Activated naive CD4-positive, alpha-beta T cell treated with anti-CD3 and anti-CD28 coated beads, Interleukin-2, amount 50 U/mL, for 72 hours (primary cell): ENCODE results near the gene GNPNAT1. TPM values are rescaled to one million over a fixed set of nuclear protein-coding genes. Genes with fewer than 3 reads are reported as not detected.
"Not testable (repeated sequence)": the region's sequence is repeated elsewhere in the genome, so short reads cannot be mapped to it uniquely, and the experiment has no call there.

Experiments used
- ATAC-seq, 2 donors: fragments of 150-1000 bp; cut with Tn5 transposase; 2 replicates each; pipeline ENCODE4 v1.10.0; 2021; ENCODE audit warnings: mild to moderate bottlenecking in 2 of 2, moderate library complexity in 2 of 2
- DNase-seq, 2 donors: peaks; one replicate each; pipeline ENCODE4 v3.0.0; 2021 to 2022; ENCODE audit warnings: low spot score in 2 of 2
- H3K27ac Mint-ChIP-seq, 2 donors: one replicate each; pipeline ENCODE4 v1.8.0; 2022; ENCODE audit warnings: mild to moderate bottlenecking in 2 of 2, mixed read lengths in 2 of 2
- H3K36me3 Mint-ChIP-seq, 2 donors: one replicate each; pipeline ENCODE4 v1.8.0; 2022; ENCODE audit warnings: mixed read lengths in 2 of 2
- H3K9me3 Mint-ChIP-seq, 2 donors: one replicate each; pipeline ENCODE4 v1.8.0; 2022; ENCODE audit warnings: mixed read lengths in 2 of 2
- total RNA-seq, 2 donors: library from RNA; stranded (reverse); gene quantifications; one replicate each; pipeline ENCODE4 v1.2.3, GENCODE V29; 2022

Gene GNPNAT1
- total RNA-seq, 2 donors from 2014 or later, result 20.9 to 26.3 TPM

DNA sequence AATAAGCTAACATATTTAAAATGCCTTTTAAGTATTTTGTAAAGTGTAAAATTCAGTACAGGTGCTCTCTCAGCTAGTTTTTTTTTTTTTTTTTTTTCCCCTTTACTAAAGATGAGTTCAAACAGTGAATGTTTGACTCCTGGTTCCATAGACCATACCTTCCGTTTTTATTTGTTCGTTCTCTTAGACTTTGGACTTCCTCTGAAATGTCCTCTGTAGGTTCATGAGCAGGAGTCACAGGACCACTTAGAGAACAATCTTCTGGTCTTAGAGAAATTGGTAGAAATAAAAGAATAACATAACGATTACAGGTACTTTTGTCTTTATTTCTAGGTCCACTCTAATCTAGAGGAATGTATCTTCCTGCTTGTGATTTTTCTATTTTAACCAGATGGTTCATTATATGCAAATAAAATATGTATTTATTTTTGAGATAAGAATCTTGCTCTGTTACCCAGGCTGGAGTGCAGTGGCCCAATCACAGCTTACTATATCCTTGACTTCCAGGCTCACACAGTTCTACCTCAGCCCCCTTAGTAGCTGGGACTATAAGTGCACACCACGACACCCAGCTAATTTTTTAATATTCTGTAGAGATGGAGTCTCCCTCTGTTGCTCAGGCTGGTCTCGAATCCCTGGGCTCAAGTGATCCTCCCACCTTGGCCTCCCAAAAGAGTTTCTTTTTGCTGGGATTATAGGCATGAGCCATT, 35.6 kb downstream of the GNPNAT1 start:
- Mint-ChIP-seq H3K9me3 (no peaks in the 10 kb centered on the region), H3K27ac (no peak overlapping the region), H3K36me3 (no peaks in the 10 kb centered on the region)
- ATAC-seq, result no peak
- no peak for DNase-seq

DNA sequence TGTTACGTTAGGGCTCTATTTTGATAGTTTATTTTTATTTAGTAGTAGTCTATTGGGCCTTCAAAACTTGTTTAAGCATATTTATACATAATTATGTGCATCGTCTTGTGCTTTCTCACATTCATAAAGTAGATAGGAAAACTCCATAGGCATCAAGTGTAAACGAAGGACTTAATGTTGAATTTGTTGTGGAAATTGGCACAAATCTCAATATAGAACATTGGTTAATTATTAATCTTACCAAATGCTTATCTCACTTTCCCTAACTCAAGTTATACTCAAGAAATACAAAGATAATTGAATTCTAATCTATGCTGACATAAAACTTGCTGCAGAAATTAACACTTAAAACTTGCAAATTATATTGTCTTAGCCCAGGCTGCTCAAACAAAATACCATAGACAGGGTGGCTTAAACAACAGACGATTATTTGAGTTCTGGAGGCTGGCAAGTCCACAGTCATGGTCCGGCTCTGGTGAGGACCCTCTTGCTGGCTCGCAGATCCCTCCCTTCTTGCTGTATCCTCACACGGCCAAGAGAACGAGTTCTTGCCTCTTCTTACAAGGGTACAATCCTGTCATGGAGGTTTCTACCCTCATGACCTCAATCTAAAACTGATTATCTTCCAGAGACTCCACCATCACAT, 42.6 kb downstream of the GNPNAT1 start:
- ATAC-seq, result no peak
- DNase-seq, result no peak
- Mint-ChIP-seq H3K9me3 (no peaks in the 10 kb centered on the region), H3K27ac (no peak overlapping the region), H3K36me3 (peaks cover 0 to 13% of the 10 kb centered on the region in 2 donors)

DNA sequence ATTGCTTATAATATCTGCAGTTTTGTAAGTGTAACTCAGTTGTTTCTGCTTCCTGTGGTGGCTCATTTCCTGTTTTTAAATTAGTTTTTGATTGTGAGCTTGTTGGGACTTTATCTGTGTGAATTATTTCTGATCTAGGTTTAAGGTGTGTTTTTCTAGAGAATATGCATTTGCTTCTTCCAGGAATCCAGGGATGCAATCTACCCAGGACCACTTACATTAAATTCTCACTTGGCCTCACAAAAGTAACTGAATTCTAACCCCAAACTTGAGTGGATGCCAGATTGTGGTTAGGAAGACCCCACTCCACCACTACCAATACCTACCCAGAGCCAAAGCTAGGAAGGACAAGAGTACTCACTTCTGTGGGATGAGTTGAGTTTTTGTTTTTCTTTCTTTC, 49.5 kb downstream of the GNPNAT1 start:
- ATAC-seq, result peak; percentile 24 to 58
- H3K36me3 Mint-ChIP-seq, result peaks cover 5 to 18% of the 10 kb centered on the region in 2 donors
- no peak for DNase-seq
- H3K9me3 Mint-ChIP-seq, result no peaks in the 10 kb centered on the region
- peak overlapping the region; percentile 82 to 95 for H3K27ac Mint-ChIP-seq

- no peak for ATAC-seq
Observed at GRCh38 chr14:52740751-52741150, 50.7 kb downstream of the GNPNAT1 start.

DNA sequence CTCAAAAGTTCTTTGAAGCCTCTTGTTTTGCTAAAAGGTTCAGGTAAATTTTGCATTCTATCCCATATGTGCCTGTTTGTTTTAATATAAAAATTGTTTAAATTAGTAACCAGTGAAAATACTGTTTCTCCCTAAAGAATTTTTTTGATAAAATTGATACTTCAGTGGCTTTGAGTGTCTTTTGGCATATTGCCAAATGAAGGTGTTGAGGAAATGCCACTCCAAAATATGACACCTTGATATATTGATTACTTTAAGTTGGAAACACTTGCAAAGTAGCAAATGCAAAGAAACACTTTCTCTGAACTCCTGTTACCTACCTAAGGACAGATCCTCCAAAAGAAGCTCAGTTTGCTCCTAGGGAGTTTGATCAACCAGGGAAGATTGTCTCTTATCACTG, 53.0 kb downstream of the GNPNAT1 start:
- ATAC-seq, result no peak
- peaks cover 16 to 24% of the 10 kb centered on the region in 2 donors for H3K36me3 Mint-ChIP-seq
- DNase-seq, result no peak
- H3K27ac Mint-ChIP-seq, result no peak overlapping the region
- H3K9me3 Mint-ChIP-seq, result no peaks in the 10 kb centered on the region

More at GRCh38 chr14:52740751-52741150, 50.7 kb downstream of the GNPNAT1 start:
- DNase-seq, result no peak
- no peaks in the 10 kb centered on the region for H3K9me3 Mint-ChIP-seq
- H3K27ac Mint-ChIP-seq, result no peak overlapping the region
- peaks cover 6 to 13% of the 10 kb centered on the region in 2 donors for H3K36me3 Mint-ChIP-seq

DNA sequence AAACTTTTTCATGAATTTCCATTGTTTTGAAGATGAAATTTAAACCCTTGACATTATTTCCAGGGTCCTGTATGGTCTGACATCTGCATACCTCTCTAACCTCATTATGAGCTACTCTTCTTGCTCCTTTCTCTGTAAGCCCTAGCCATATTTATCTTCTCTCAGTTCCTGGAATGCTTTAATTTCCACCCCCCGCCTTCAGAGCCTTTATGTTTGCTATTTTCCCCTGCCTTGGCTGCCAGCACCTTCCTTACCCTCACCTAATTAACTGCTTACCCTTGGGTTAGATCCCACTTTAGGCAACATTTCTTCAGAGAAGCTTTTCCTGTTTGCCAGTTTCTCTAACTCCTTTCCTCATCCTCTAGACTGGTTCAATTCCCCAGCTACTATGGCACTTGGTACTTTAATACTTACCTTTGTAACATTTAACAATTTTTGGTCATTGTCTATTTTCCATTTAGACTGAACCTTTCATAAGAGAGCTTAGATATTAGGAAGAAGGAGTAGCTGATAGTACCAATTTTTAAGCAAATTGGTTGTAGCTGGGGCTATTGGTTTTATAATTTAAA, 55.4 kb downstream of the GNPNAT1 start:
- H3K9me3 Mint-ChIP-seq, result no peaks in the 10 kb centered on the region
- H3K36me3 Mint-ChIP-seq, result peaks cover 23 to 34% of the 10 kb centered on the region in 2 donors
- no peak for ATAC-seq
- peak overlapping the region in 1 of 2 donors; percentile 10 for H3K27ac Mint-ChIP-seq
- DNase-seq, result no peak

DNA sequence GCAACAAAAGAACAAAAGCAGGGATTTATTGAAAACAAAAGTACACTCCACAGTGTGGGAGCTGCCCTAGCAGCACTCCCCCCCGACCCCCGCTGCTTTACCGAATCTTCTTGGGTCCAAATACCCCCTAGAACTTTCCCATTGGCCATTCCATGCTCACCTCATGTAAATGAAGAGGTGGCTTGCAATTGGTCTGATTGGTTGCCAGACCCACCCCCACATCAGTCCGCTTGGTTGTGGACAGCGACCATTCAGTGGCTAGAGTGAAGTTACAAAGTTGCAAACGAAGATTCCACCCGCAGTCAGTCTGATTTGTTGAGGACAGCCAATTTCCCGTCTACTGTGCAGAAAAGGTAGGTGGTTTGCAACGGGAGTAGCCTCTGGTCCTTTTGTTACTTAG, 57.6 kb downstream of the GNPNAT1 start:
- ATAC-seq (no peak), DNase-seq (no peak)
- H3K27ac Mint-ChIP-seq, result no peak overlapping the region
- H3K9me3 Mint-ChIP-seq, result no peaks in the 10 kb centered on the region
- H3K36me3 Mint-ChIP-seq, result peaks cover 31 to 42% of the 10 kb centered on the region in 2 donors

- Mint-ChIP-seq H3K36me3 (peaks cover 26 to 34% of the 10 kb centered on the region in 2 donors), H3K9me3 (no peaks in the 10 kb centered on the region), H3K27ac (peak overlapping the region; percentile 95 to 96)
- ATAC-seq, result no peak
- DNase-seq, result no peak
Observed at GRCh38 chr14:52730709-52731111, 60.7 kb downstream of the GNPNAT1 start.

GRCh38 chr14:52729925-52730708, 61.3 kb downstream of the GNPNAT1 start, which contains the start of gene STYX:
Gene STYX, plus strand, starts transcription at chr14:52730166. Its CDS starts 309 bp downstream, at chr14:52730475.
- peak; percentile 96 to 97 for DNase-seq
- H3K9me3 Mint-ChIP-seq, result no peaks in the 10 kb centered on the region
- ATAC-seq, result peak; percentile 95 to 96
- H3K36me3 Mint-ChIP-seq, result peaks cover 26 to 39% of the 10 kb centered on the region in 2 donors
- H3K27ac Mint-ChIP-seq, result peak within 1 kb of the TSS; percentile 95 to 96

GRCh38 chr14:52729585-52729924, 61.9 kb downstream of the GNPNAT1 start:
- peak overlapping the region; percentile 45 to 96 for H3K27ac Mint-ChIP-seq
- DNase-seq, result no peak
- H3K36me3 Mint-ChIP-seq, result peaks cover 26 to 39% of the 10 kb centered on the region in 2 donors
- no peaks in the 10 kb centered on the region for H3K9me3 Mint-ChIP-seq
- no peak for ATAC-seq

DNA sequence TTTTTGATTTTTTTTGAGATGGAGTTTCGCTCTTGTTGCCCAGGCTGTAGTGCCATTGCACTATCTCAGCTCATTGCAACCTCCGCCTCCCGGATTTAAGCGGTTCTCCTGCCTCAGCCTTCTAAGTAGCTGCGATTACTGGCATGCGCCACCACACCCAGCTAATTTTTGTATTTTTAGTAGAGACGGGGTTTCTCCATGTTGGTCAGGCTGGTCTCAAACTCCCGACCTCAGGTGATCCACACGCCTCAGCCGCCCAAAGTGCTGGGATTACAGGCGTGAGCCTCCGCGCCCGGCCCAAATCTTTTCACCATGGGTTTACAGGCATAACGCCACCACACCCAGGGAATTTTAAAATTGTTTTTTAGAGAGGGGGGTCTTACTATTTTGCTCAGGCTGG, 62.4 kb downstream of the GNPNAT1 start:
- peaks cover 23 to 36% of the 10 kb centered on the region in 2 donors for H3K36me3 Mint-ChIP-seq
- H3K27ac Mint-ChIP-seq, result peak overlapping the region in 1 of 2 donors; percentile 72
- not testable (repeated sequence) for DNase-seq, ATAC-seq, H3K9me3 Mint-ChIP-seq

DNA sequence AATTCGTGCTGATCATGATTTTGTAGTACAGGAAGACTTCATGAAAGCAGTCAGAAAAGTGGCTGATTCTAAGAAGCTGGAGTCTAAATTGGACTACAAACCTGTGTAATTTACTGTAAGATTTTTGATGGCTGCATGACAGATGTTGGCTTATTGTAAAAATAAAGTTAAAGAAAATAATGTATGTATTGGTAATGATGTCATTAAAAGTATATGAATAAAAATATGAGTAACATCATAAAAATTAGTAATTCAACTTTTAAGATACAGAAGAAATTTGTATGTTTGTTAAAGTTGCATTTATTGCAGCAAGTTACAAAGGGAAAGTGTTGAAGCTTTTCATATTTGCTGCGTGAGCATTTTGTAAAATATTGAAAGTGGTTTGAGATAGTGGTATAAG, 63.9 kb downstream of the GNPNAT1 start:
- not testable (repeated sequence) for H3K27ac Mint-ChIP-seq, H3K9me3 Mint-ChIP-seq, DNase-seq, ATAC-seq
- H3K36me3 Mint-ChIP-seq, result peaks cover 14 to 33% of the 10 kb centered on the region in 2 donors

Other genes with a start within 250 kb of the GNPNAT1 start
- gene TXNDC16, start 239.1 kb downstream of the GNPNAT1 start, total RNA-seq, result 10 to 100 TPM in 1 of 2 donors, 1 to 10 TPM in 1; 7.0 to 12.0 TPM
- gene GPR137C, start 238.8 kb downstream of the GNPNAT1 start, total RNA-seq, result under 1 TPM; 0.27 to 0.51 TPM
- 100 to 1,000 TPM in 1 of 2 donors, 10 to 100 TPM in 1; 95.7 to 205 TPM for gene ERO1A, start 96.0 kb downstream of the GNPNAT1 start, total RNA-seq
- 100 to 1,000 TPM; 115 to 156 TPM for gene PSMC6, start 84.4 kb downstream of the GNPNAT1 start, total RNA-seq
- gene STYX, start 61.4 kb downstream of the GNPNAT1 start, total RNA-seq, result 10 to 100 TPM; 12.8 to 20.9 TPM
- 1 to 10 TPM; 1.0 to 1.8 TPM for gene FERMT2, start 159.4 kb upstream of the GNPNAT1 start, total RNA-seq